Measurements from ENCODE around the gene RPA3.

RPA3 gene

DNA sequence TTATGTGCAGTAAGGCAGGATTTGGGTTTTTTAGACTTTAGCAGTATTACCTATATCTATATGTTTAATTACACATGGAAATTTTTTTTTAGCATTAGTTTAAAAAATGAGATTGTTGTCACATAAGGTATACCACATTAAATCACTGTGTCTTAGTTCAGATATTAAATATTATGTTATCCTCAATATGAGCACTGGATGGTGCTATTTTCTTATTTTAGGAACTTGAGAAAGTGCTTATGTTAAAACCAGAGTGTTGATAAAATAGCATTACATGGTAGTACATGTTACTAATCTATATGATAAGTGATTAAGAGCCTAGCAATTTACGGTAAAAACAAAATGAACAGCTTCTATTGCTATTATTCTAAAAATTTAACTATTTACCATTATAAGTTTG lies 123.0 kb downstream of the RPA3 start:
- DNase-seq: peak; percentile 27

Measured in fibroblast of skin of scalp (primary cell).